H9 (cell line): ENCODE data around the gene GNAI2. TPM values are rescaled to one million over a fixed set of nuclear protein-coding genes. Genes with fewer than 3 reads are reported as not detected.

Experiments used
- DNase-seq: peaks from one replicate; pipeline ENCODE4 v3.0.0-alpha.2; 2017
- H2AFZ ChIP-seq: one replicate; pipeline ENCODE4 v1.6.1; 2013; ENCODE audit warnings: mild to moderate bottlenecking, low read length, control low read depth, moderate library complexity
- H2AK5ac ChIP-seq: 2 replicates; pipeline ENCODE4 v1.6.1; 2013; ENCODE audit warnings: low read length, control low read depth, mixed read lengths; ENCODE audit not compliant: insufficient read length
- H2BK120ac ChIP-seq: one replicate; pipeline ENCODE4 v1.6.1; 2013; ENCODE audit warnings: low read depth, mild to moderate bottlenecking, low read length, control low read depth, inconsistent platforms; ENCODE audit not compliant: poor library complexity, severe bottlenecking
- H2BK12ac ChIP-seq: 2 replicates; pipeline ENCODE4 v1.6.1; 2013; ENCODE audit warnings: low read length, control low read depth, mixed read lengths, low read depth; ENCODE audit not compliant: insufficient read length
- H2BK15ac ChIP-seq: 2 replicates; pipeline ENCODE4 v1.6.1; 2013; ENCODE audit warnings: low read depth, low read length, control low read depth
- H2BK20ac ChIP-seq: one replicate; pipeline ENCODE4 v1.6.1; 2013; ENCODE audit warnings: low read depth, mild to moderate bottlenecking, low read length, control low read depth, inconsistent platforms; ENCODE audit not compliant: poor library complexity, severe bottlenecking
- H2BK5ac ChIP-seq: 2 replicates; pipeline ENCODE4 v1.6.1; 2013; ENCODE audit warnings: low read length, control low read depth, mixed read lengths; ENCODE audit not compliant: insufficient read length
- H3K14ac ChIP-seq: 2 replicates; pipeline ENCODE4 v1.6.1; 2013; ENCODE audit warnings: low read length, control low read depth; ENCODE audit not compliant: insufficient read depth
- H3K18ac ChIP-seq: 2 replicates; pipeline ENCODE4 v1.6.1; 2013; ENCODE audit warnings: low read depth, mild to moderate bottlenecking, mixed read lengths, low read length, control low read depth; ENCODE audit not compliant: insufficient read length
- H3K23ac ChIP-seq: 2 replicates; pipeline ENCODE4 v1.6.1; 2013; ENCODE audit warnings: low read length, control low read depth, mixed read lengths, low read depth; ENCODE audit not compliant: insufficient read length
- H3K23me2 ChIP-seq: 2 replicates; pipeline ENCODE4 v1.6.1; 2013; ENCODE audit warnings: low read depth, mild to moderate bottlenecking, mixed read lengths, low read length, control low read depth; ENCODE audit not compliant: insufficient read length, poor library complexity, severe bottlenecking
- H3K27ac ChIP-seq: 2 replicates; pipeline ENCODE4 v1.5.1; 2013; ENCODE audit warnings: low read length, control low read depth, mixed read lengths, low read depth; ENCODE audit not compliant: insufficient read length
- H3K27me3 ChIP-seq: 2 replicates; pipeline ENCODE4 v1.6.1; 2013; ENCODE audit warnings: low read length, control low read depth, inconsistent platforms; ENCODE audit not compliant: insufficient read depth
- H3K4ac ChIP-seq: 2 replicates; pipeline ENCODE4 v1.6.1; 2013; ENCODE audit warnings: low read depth, mild to moderate bottlenecking, control low read depth, inconsistent platforms, low read length, moderate library complexity
- H3K4me1 ChIP-seq: 2 replicates; pipeline ENCODE4 v1.6.1; 2013; ENCODE audit warnings: low read length, control low read depth, inconsistent platforms; ENCODE audit not compliant: insufficient read depth
- H3K4me2 ChIP-seq: 2 replicates; pipeline ENCODE4 v1.6.1; 2013; ENCODE audit warnings: low read length, control low read depth, mixed read lengths; ENCODE audit not compliant: insufficient read length, insufficient read depth
- H3K56ac ChIP-seq: 2 replicates; pipeline ENCODE4 v1.6.1; 2013; ENCODE audit warnings: low read depth, mild to moderate bottlenecking, mixed read lengths, low read length, control low read depth; ENCODE audit not compliant: insufficient read length
- H3K79me1 ChIP-seq: 2 replicates; pipeline ENCODE4 v1.6.1; 2013; ENCODE audit warnings: low read depth, mild to moderate bottlenecking, moderate library complexity, low read length, control low read depth, inconsistent platforms; ENCODE audit not compliant: insufficient read depth, poor library complexity, severe bottlenecking
- H3K79me2 ChIP-seq: 2 replicates; pipeline ENCODE4 v1.6.1; 2013; ENCODE audit warnings: low read length, control low read depth, inconsistent platforms; ENCODE audit not compliant: insufficient read depth
- H3K9ac ChIP-seq: 2 replicates; pipeline ENCODE4 v1.6.1; 2013; ENCODE audit warnings: low read length, control low read depth, mixed read lengths; ENCODE audit not compliant: insufficient read length; ENCODE audit errors: extremely low read depth
- H3K9me3 ChIP-seq: one replicate; pipeline ENCODE4 v1.6.1; 2013; ENCODE audit warnings: low read depth, low read length, inconsistent platforms; ENCODE audit not compliant: control insufficient read depth
- H3T11ph ChIP-seq: one replicate; pipeline ENCODE4 v1.6.1; 2013; ENCODE audit warnings: mild to moderate bottlenecking, low read length, control low read depth, inconsistent platforms
- H4K20me1 ChIP-seq: one replicate; pipeline ENCODE4 v1.6.1; 2013; ENCODE audit not compliant: control insufficient read depth, insufficient read length, insufficient read depth
- H4K5ac ChIP-seq: 2 replicates; pipeline ENCODE4 v1.6.1; 2013; ENCODE audit warnings: low read depth, mild to moderate bottlenecking, mixed read lengths, low read length, control low read depth; ENCODE audit not compliant: insufficient read length
- H4K8ac ChIP-seq: replicated peaks from 2 replicates; pipeline ENCODE4 v1.6.1; 2013; ENCODE audit warnings: low read length, control low read depth, mixed read lengths, low read depth; ENCODE audit not compliant: insufficient read length
- H4K91ac ChIP-seq: 2 replicates; pipeline ENCODE4 v1.6.1; 2013; ENCODE audit warnings: low read depth, mild to moderate bottlenecking, moderate library complexity, mixed read lengths, low read length, control low read depth; ENCODE audit not compliant: insufficient read length
- H3K27ac Mint-ChIP-seq, 3 experiments: 2 replicates in 2 of 3; 3 replicates in 1 of 3; pipeline ENCODE4 v1.8.0; 2020 to 2021; ENCODE audit warnings: mixed read lengths in 3 of 3, mild to moderate bottlenecking in 1 of 3, moderate library complexity in 1 of 3
- H3K27me3 Mint-ChIP-seq: 2 replicates; pipeline ENCODE4 v1.8.0; 2021; ENCODE audit warnings: low read depth, mild to moderate bottlenecking, moderate library complexity, mixed read lengths
- H3K36me3 Mint-ChIP-seq, 3 experiments: 2 replicates in 2 of 3; 3 replicates in 1 of 3; pipeline ENCODE4 v1.8.0; 2020 to 2021; ENCODE audit warnings: low read depth in 3 of 3, mixed read lengths in 3 of 3; ENCODE audit not compliant: insufficient read depth in 1 of 3
- H3K4me1 Mint-ChIP-seq, 2 experiments: 2 replicates each; pipeline ENCODE4 v1.8.0; 2020; ENCODE audit warnings: mixed read lengths in 2 of 2
- H3K4me3 Mint-ChIP-seq, 2 experiments: 2 replicates in 1 of 2; 3 replicates in 1 of 2; pipeline ENCODE4 v1.8.0; 2020 to 2021; ENCODE audit warnings: mild to moderate bottlenecking in 2 of 2, mixed read lengths in 2 of 2, moderate library complexity in 1 of 2
- H3K9me3 Mint-ChIP-seq, 2 experiments: 2 replicates in 1 of 2; 3 replicates in 1 of 2; pipeline ENCODE4 v1.8.0; 2020; ENCODE audit warnings: mild to moderate bottlenecking in 2 of 2, mixed read lengths in 2 of 2, moderate library complexity in 1 of 2
- WGBS: extraction: QIAGEN DNeasy Blood & Tissue Kit; methylation state at CpG from one replicate; pipeline ENCODE4 v1.1.7; 2013; ENCODE audit warnings: missing lambda C conversion rate, low lambda C conversion rate, mixed read lengths; ENCODE audit not compliant: insufficient read length; ENCODE audit errors: extremely low coverage; 5-methylcytosine and 5-hydroxymethylcytosine counted together
- total RNA-seq: library from RNA; stranded (reverse); gene quantifications from 2 replicates; pipeline ENCODE4 v1.2.1, GENCODE V29; 2021
- TF ChIP-seq, protein P1 (sequence below): fragments of 200-600 bp; sonication (generic); conservative IDR thresholded peaks from 3 replicates; pipeline ENCODE4 v1.8.0; 2021; ENCODE audit warnings: antibody characterized with exemption, mild to moderate bottlenecking

The GNAI2 gene
- total RNA-seq, 1 experiment from 2014 or later = 218 TPM

DNA sequence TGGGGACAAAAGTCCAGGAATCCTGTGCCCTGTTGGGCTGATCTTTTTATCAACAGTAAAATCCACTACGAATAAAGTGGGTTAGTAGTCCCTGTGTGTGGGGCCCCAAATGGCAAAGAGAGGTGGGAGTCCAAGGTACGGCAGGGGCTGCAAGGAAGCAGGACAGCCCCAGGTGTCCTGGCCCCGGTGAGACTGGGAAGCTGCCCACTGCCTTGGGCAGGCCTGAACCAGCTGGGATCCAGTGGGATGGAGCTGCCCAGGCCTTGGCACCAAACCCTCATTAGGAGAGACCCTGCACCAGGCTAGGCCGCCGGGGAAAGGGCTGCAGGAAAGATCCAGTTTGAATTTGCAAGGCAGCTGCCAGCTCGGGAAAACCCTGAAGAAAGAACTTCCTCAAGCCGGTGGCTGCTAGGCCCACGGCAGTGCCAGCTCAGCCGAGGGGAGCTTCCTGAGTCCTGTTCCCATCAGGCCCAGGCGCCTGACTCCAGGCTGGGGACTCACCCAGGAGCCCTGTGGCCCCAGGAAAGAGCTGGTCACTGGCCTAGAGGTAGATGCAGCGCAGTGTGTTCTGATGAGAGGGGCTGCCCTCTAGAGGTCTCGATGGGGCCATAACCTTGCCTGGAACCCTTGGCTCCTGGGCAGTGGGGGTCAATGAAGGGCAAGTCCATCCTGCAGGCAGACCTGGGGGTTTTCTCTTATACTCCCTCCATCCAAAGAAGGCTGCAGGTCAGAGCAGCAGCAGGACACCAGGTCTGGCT, 14.4 kb upstream of the GNAI2 start:
- H3K4me1 Mint-ChIP-seq = peaks cover 5 to 12% of the 10 kb centered on the region in 2 experiments
- Histone ChIP-seq H4K20me1 (no peaks in the 10 kb centered on the region), H3K9ac (no peak overlapping the region), H3K27me3 (no peaks in the 10 kb centered on the region), H4K5ac (no peak overlapping the region), H3K79me1 (no peaks in the 10 kb centered on the region), H3K23me2 (no peaks in the 10 kb centered on the region), H3K23ac (no peak overlapping the region), H2BK20ac (no peak overlapping the region), H3K56ac (no peak overlapping the region), H2BK5ac (no peak overlapping the region), H3K9me3 (no peaks in the 10 kb centered on the region), H2AFZ (no peak overlapping the region), H3K4ac (no peak overlapping the region), H3K18ac (peak overlapping the region; percentile 29), H4K8ac (no peak overlapping the region), H4K91ac (no peak overlapping the region), H2AK5ac (no peak overlapping the region), H3K4me1 (no peaks in the 10 kb centered on the region), H3K14ac (no peak overlapping the region; the same call in 1 of the 2 replicates), H2BK120ac (no peak overlapping the region), H2BK12ac (no peak overlapping the region), H3K27ac (no peak overlapping the region), H2BK15ac (no peak overlapping the region), H3T11ph (no peak overlapping the region), H3K79me2 (no peaks in the 10 kb centered on the region), H3K4me2 (no peak overlapping the region)
- TF ChIP-seq, protein P1, sequence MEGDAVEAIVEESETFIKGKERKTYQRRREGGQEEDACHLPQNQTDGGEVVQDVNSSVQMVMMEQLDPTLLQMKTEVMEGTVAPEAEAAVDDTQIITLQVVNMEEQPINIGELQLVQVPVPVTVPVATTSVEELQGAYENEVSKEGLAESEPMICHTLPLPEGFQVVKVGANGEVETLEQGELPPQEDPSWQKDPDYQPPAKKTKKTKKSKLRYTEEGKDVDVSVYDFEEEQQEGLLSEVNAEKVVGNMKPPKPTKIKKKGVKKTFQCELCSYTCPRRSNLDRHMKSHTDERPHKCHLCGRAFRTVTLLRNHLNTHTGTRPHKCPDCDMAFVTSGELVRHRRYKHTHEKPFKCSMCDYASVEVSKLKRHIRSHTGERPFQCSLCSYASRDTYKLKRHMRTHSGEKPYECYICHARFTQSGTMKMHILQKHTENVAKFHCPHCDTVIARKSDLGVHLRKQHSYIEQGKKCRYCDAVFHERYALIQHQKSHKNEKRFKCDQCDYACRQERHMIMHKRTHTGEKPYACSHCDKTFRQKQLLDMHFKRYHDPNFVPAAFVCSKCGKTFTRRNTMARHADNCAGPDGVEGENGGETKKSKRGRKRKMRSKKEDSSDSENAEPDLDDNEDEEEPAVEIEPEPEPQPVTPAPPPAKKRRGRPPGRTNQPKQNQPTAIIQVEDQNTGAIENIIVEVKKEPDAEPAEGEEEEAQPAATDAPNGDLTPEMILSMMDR = peak; percentile 70
- peak; percentile 92 for DNase-seq
- no CpG with 5 or more reads among the region's 12 CpGs for WGBS
- H3K36me3 Mint-ChIP-seq = no peaks in the 10 kb centered on the region
- no peak overlapping the region for H3K4me3 Mint-ChIP-seq
- H3K27ac Mint-ChIP-seq = no peak overlapping the region
- peaks cover 0 to 4% of the 10 kb centered on the region in 2 experiments; a peak in 1 of 5 replicates for H3K9me3 Mint-ChIP-seq
- H3K27me3 Mint-ChIP-seq = peaks cover 28% of the 10 kb centered on the region
